ENCODE results near the gene LARP4B.

The LARP4B gene

DNA sequence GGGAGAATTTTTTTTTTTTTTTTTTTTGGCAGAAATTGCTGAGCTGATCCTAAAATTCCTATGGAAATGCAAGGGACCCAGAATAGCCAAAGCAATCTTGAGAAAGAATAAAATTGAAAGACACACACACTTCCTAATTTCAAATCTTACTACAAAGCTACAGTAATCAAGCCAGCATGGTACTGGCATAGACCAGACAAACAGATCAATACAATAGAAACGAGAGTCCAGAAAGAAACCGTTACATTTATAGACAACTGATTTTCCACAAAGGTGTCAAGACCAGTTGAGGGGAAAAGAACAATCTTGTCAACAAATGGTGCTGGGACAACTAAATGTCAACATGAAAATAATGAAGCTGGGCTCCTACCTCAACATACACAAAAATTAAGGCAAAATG, 34.5 kb downstream of the LARP4B start:
- no peak overlapping the region for H2AK5ac ChIP-seq (ENCODE audit: low read length)
- WGBS (ENCODE audit: extremely low coverage, insufficient coverage, insufficient read length), result no CpG with 5 or more reads among the region's 2 CpGs

DNA sequence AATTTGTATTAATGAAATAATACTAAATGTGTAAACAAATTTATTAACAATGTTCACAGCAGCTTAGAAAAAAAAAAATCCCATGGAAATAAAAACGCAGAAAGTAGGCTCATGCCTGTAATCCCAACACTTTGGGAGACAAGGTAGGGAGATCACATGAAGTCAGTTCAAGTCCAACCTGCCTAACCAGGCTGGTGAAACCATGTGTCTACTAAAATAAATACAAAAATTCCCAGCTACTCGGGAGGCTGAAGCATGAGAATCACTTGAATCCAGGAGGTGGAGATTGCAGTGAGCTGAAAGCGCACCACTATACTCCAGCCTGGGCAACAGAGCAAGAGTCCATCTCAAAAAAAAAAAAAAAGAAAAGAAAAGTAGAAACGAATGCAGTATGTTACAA, 36.2 kb downstream of the LARP4B start:
- Histone ChIP-seq H3K27ac (ENCODE audit: low read depth, low read length) (no peak overlapping the region), H4K91ac (ENCODE audit: low read depth, low read length) (no peak overlapping the region), H3K36me3 (ENCODE audit: control insufficient read depth in 1 of 2, insufficient read depth in 2 of 2, low read length in 2 of 2) (no peaks in the 10 kb centered on the region), H4K8ac (ENCODE audit: low read depth, low read length) (no peak overlapping the region), H3K4me2 (ENCODE audit: low read length) (no peak overlapping the region), H3K79me2 (ENCODE audit: control insufficient read depth, insufficient read depth, low read length, poor library complexity) (peaks cover 4% of the 10 kb centered on the region), H3K9me3 (ENCODE audit: insufficient read depth, low read depth, low read length) (no peaks in the 10 kb centered on the region), H2BK5ac (ENCODE audit: low read depth, low read length, poor library complexity) (no peak overlapping the region), H3K27me3 (ENCODE audit: insufficient read depth, low read length) (no peaks in the 10 kb centered on the region), H3K79me1 (ENCODE audit: low read length) (no peaks in the 10 kb centered on the region), H2AFZ (ENCODE audit: insufficient read depth, low read length, poor library complexity) (no peak overlapping the region), H3K14ac (ENCODE audit: low read length) (no peak overlapping the region), H3K4me3 (ENCODE audit: low read depth, low read length) (no peak overlapping the region), H2BK12ac (ENCODE audit: low read length) (no peak overlapping the region), H3K23ac (ENCODE audit: low read length) (no peak overlapping the region), H3K4ac (ENCODE audit: low read depth, low read length) (peak overlapping the region; percentile 75), H3K18ac (ENCODE audit: low read length) (no peak overlapping the region), H3K4me1 (ENCODE audit: control insufficient read depth in 1 of 2, insufficient read depth in 2 of 2, low read length in 2 of 2) (peaks cover 0 to 2% of the 10 kb centered on the region in 2 experiments), H2AK5ac (ENCODE audit: low read length) (no peak overlapping the region), H2BK120ac (ENCODE audit: insufficient read depth, low read length, poor library complexity) (no peak overlapping the region), H3K9ac (ENCODE audit: low read length) (no peak overlapping the region), H4K12ac (ENCODE audit: low read depth, low read length) (no peak overlapping the region)
- DNase-seq, result peak; percentile 23 to 53
- no CpG with 5 or more reads among the region's 4 CpGs for WGBS (ENCODE audit: extremely low coverage, insufficient coverage, insufficient read length)

More for the DNA sequence above, 34.5 kb downstream of the LARP4B start:
- no peak overlapping the region for H3K9ac ChIP-seq (ENCODE audit: low read length)
- no peak overlapping the region for H2AFZ ChIP-seq (ENCODE audit: insufficient read depth, low read length, poor library complexity)
- H3K4me2 ChIP-seq (ENCODE audit: low read length), result no peak overlapping the region
- peaks cover under 1% of the 10 kb centered on the region for H3K79me2 ChIP-seq (ENCODE audit: control insufficient read depth, insufficient read depth, low read length, poor library complexity)
- H3K23ac ChIP-seq (ENCODE audit: low read length), result no peak overlapping the region
- H3K18ac ChIP-seq (ENCODE audit: low read length), result no peak overlapping the region
- H4K91ac ChIP-seq (ENCODE audit: low read depth, low read length), result no peak overlapping the region
- H3K9me3 ChIP-seq (ENCODE audit: insufficient read depth, low read depth, low read length), result no peaks in the 10 kb centered on the region
- no peaks in the 10 kb centered on the region for H3K27me3 ChIP-seq (ENCODE audit: insufficient read depth, low read length)
- H3K4ac ChIP-seq (ENCODE audit: low read depth, low read length), result no peak overlapping the region
- no peak overlapping the region for H3K14ac ChIP-seq (ENCODE audit: low read length)
- H3K79me1 ChIP-seq (ENCODE audit: low read length), result no peaks in the 10 kb centered on the region
- H3K4me1 ChIP-seq (ENCODE audit: control insufficient read depth in 1 of 2, insufficient read depth in 2 of 2, low read length in 2 of 2), result peaks cover 0 to 2% of the 10 kb centered on the region in 2 experiments
- no peak overlapping the region for H4K8ac ChIP-seq (ENCODE audit: low read depth, low read length)
- no peak overlapping the region for H4K12ac ChIP-seq (ENCODE audit: low read depth, low read length)
- no peak overlapping the region for H2BK12ac ChIP-seq (ENCODE audit: low read length)
- no peak overlapping the region for H2BK120ac ChIP-seq (ENCODE audit: insufficient read depth, low read length, poor library complexity)
- H3K27ac ChIP-seq (ENCODE audit: low read depth, low read length), result no peak overlapping the region
- H3K36me3 ChIP-seq (ENCODE audit: control insufficient read depth in 1 of 2, insufficient read depth in 2 of 2, low read length in 2 of 2), result no peaks in the 10 kb centered on the region
- no peak overlapping the region for H2BK5ac ChIP-seq (ENCODE audit: low read depth, low read length, poor library complexity)
- no peak for DNase-seq
- no peak overlapping the region for H3K4me3 ChIP-seq (ENCODE audit: low read depth, low read length)

DNA sequence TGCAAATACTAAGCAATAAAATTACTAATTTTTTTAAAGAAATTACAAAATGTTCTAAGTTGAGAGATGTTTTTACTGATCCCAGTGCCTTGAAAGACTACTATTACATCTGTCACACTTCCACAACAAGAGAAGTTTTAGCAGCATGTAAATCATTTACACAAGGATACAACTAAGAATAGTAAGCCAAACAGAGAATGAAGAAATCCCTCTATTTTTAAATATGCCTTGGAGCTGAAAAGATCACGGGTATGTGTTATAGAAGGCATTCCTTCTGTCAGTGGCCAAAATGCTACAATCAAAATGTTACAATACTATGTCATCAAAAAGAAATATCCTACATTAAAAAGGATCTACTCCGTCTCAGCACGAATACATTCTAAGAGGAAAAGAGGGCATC, 52.6 kb downstream of the LARP4B start:
- Histone ChIP-seq H3K23ac (ENCODE audit: low read length) (no peak overlapping the region), H3K79me1 (ENCODE audit: low read length) (no peaks in the 10 kb centered on the region), H3K4me1 (ENCODE audit: control insufficient read depth in 1 of 2, insufficient read depth in 2 of 2, low read length in 2 of 2) (no peaks in the 10 kb centered on the region), H2BK120ac (ENCODE audit: insufficient read depth, low read length, poor library complexity) (no peak overlapping the region), H2AFZ (ENCODE audit: insufficient read depth, low read length, poor library complexity) (no peak overlapping the region), H3K36me3 (ENCODE audit: control insufficient read depth in 1 of 2, insufficient read depth in 2 of 2, low read length in 2 of 2) (peaks cover 29 to 35% of the 10 kb centered on the region in 2 experiments), H3K4ac (ENCODE audit: low read depth, low read length) (no peak overlapping the region), H3K14ac (ENCODE audit: low read length) (no peak overlapping the region), H3K27ac (ENCODE audit: low read depth, low read length) (no peak overlapping the region), H4K8ac (ENCODE audit: low read depth, low read length) (no peak overlapping the region), H3K9ac (ENCODE audit: low read length) (no peak overlapping the region), H2BK5ac (ENCODE audit: low read depth, low read length, poor library complexity) (no peak overlapping the region), H3K27me3 (ENCODE audit: insufficient read depth, low read length) (no peaks in the 10 kb centered on the region), H3K9me3 (ENCODE audit: insufficient read depth, low read depth, low read length) (no peaks in the 10 kb centered on the region), H2AK5ac (ENCODE audit: low read length) (no peak overlapping the region), H3K79me2 (ENCODE audit: control insufficient read depth, insufficient read depth, low read length, poor library complexity) (no peaks in the 10 kb centered on the region), H4K91ac (ENCODE audit: low read depth, low read length) (no peak overlapping the region), H2BK12ac (ENCODE audit: low read length) (no peak overlapping the region), H3K4me3 (ENCODE audit: low read depth, low read length) (no peak overlapping the region), H4K12ac (ENCODE audit: low read depth, low read length) (no peak overlapping the region), H3K4me2 (ENCODE audit: low read length) (no peak overlapping the region), H3K18ac (ENCODE audit: low read length) (no peak overlapping the region)
- no peak for DNase-seq
- no CpG with 5 or more reads among the region's 3 CpGs for WGBS (ENCODE audit: extremely low coverage, insufficient coverage, insufficient read length)

DNA sequence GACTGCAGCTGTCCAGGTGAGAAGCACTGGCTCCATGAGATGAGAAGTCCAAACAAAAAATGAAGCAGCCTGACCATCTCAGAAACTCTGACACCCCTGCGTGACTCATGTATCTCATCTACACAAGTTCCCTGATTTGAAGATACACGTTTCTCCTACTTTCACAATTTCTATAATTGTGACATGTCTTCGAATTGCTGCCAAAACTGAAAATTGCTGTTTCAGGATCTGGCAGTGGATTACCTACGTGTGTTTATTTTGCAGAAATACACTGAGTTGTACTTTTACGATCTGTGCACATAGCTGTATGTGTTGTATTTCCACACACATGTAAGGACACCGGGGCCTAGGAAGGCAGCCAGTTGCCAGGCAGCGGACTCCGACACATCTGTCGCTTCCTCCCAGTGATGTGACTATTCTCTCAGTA, 53.2 kb downstream of the LARP4B start:
- Histone ChIP-seq H3K9me3 (ENCODE audit: insufficient read depth, low read depth, low read length) (no peaks in the 10 kb centered on the region), H2AK5ac (ENCODE audit: low read length) (no peak overlapping the region), H3K14ac (ENCODE audit: low read length) (no peak overlapping the region), H3K18ac (ENCODE audit: low read length) (no peak overlapping the region), H2BK12ac (ENCODE audit: low read length) (no peak overlapping the region), H3K27ac (ENCODE audit: low read depth, low read length) (no peak overlapping the region), H3K36me3 (ENCODE audit: control insufficient read depth in 1 of 2, insufficient read depth in 2 of 2, low read length in 2 of 2) (peaks cover 27 to 35% of the 10 kb centered on the region in 2 experiments), H3K4me2 (ENCODE audit: low read length) (no peak overlapping the region), H3K4me3 (ENCODE audit: low read depth, low read length) (no peak overlapping the region), H4K8ac (ENCODE audit: low read depth, low read length) (no peak overlapping the region), H4K91ac (ENCODE audit: low read depth, low read length) (no peak overlapping the region), H4K12ac (ENCODE audit: low read depth, low read length) (no peak overlapping the region), H3K9ac (ENCODE audit: low read length) (no peak overlapping the region), H2BK5ac (ENCODE audit: low read depth, low read length, poor library complexity) (no peak overlapping the region), H3K27me3 (ENCODE audit: insufficient read depth, low read length) (no peaks in the 10 kb centered on the region), H3K4me1 (ENCODE audit: control insufficient read depth in 1 of 2, insufficient read depth in 2 of 2, low read length in 2 of 2) (no peaks in the 10 kb centered on the region), H2AFZ (ENCODE audit: insufficient read depth, low read length, poor library complexity) (no peak overlapping the region), H3K79me2 (ENCODE audit: control insufficient read depth, insufficient read depth, low read length, poor library complexity) (no peaks in the 10 kb centered on the region), H3K79me1 (ENCODE audit: low read length) (no peaks in the 10 kb centered on the region), H3K4ac (ENCODE audit: low read depth, low read length) (no peak overlapping the region), H2BK120ac (ENCODE audit: insufficient read depth, low read length, poor library complexity) (no peak overlapping the region), H3K23ac (ENCODE audit: low read length) (no peak overlapping the region)
- no CpG with 5 or more reads among the region's 9 CpGs for WGBS (ENCODE audit: extremely low coverage, insufficient coverage, insufficient read length)
- no peak for DNase-seq
